Measurements from ENCODE around the gene PRDM8.
A peak's percentile ranks its signal among the peaks of the same experiment; 100 is the strongest.

The PRDM8 gene

GRCh38 chr4:80199947-80200346, 2.6 kb downstream of the PRDM8 start:
- DNase-seq (ENCODE audit: low read depth in 2 of 3, low spot score in 1 of 3), result no peak

GRCh38 chr4:80201252-80202151, 4.2 kb downstream of the PRDM8 start:
- peak in 1 of 3 donors; percentile 38 for DNase-seq (ENCODE audit: low read depth in 2 of 3, low spot score in 1 of 3)

- peak; percentile 52 to 74 (median 66) for DNase-seq (ENCODE audit: low read depth in 2 of 3, low spot score in 1 of 3)
Observed at GRCh38 chr4:80202190-80202711, 4.9 kb downstream of the PRDM8 start.

GRCh38 chr4:80202741-80203553, 5.6 kb downstream of the PRDM8 start:
- peak in 1 of 3 donors; percentile 20 for DNase-seq (ENCODE audit: low read depth in 2 of 3, low spot score in 1 of 3)

- no peak for DNase-seq (ENCODE audit: low read depth in 2 of 3, low spot score in 1 of 3)
Observed at GRCh38 chr4:80204433-80205011, 7.2 kb downstream of the PRDM8 start.

- no peak for DNase-seq (ENCODE audit: low read depth in 2 of 3, low spot score in 1 of 3)
Observed at GRCh38 chr4:80206111-80206510, 8.8 kb downstream of the PRDM8 start.

- no peak for DNase-seq (ENCODE audit: low read depth in 2 of 3, low spot score in 1 of 3)
Observed at GRCh38 chr4:80206521-80207171, 9.3 kb downstream of the PRDM8 start.

GRCh38 chr4:80207172-80207583, 9.9 kb downstream of the PRDM8 start:
- no peak for DNase-seq (ENCODE audit: low read depth in 2 of 3, low spot score in 1 of 3)

GRCh38 chr4:80207664-80208063, 10.4 kb downstream of the PRDM8 start:
- no peak for DNase-seq (ENCODE audit: low read depth in 2 of 3, low spot score in 1 of 3)

- no peak for DNase-seq (ENCODE audit: low read depth in 2 of 3, low spot score in 1 of 3)
Observed at GRCh38 chr4:80208610-80209339, 11.5 kb downstream of the PRDM8 start.

GRCh38 chr4:80209340-80209701, 12.0 kb downstream of the PRDM8 start:
- no peak for DNase-seq (ENCODE audit: low read depth in 2 of 3, low spot score in 1 of 3)

GRCh38 chr4:80210549-80210948, 13.2 kb downstream of the PRDM8 start:
- DNase-seq (ENCODE audit: low read depth in 2 of 3, low spot score in 1 of 3), result no peak

- no peak for DNase-seq (ENCODE audit: low read depth in 2 of 3, low spot score in 1 of 3)
Observed at GRCh38 chr4:80213117-80213815, 16.0 kb downstream of the PRDM8 start.

- DNase-seq (ENCODE audit: low read depth in 2 of 3, low spot score in 1 of 3), result no peak
Observed at GRCh38 chr4:80215449-80216052, 18.2 kb downstream of the PRDM8 start.

GRCh38 chr4:80216100-80216761, 18.9 kb downstream of the PRDM8 start:
- DNase-seq (ENCODE audit: low read depth in 2 of 3, low spot score in 1 of 3), result no peak

GRCh38 chr4:80219301-80220025, 22.2 kb downstream of the PRDM8 start:
- DNase-seq (ENCODE audit: low read depth in 2 of 3, low spot score in 1 of 3), result no peak

- DNase-seq (ENCODE audit: low read depth in 2 of 3, low spot score in 1 of 3), result no peak
Observed at GRCh38 chr4:80220711-80221110, 23.4 kb downstream of the PRDM8 start.

GRCh38 chr4:80221161-80221560, 23.9 kb downstream of the PRDM8 start:
- no peak for DNase-seq (ENCODE audit: low read depth in 2 of 3, low spot score in 1 of 3)
